ENCODE data around the gene DHRS3. TPM values are rescaled to one million over a fixed set of nuclear protein-coding genes. Genes with fewer than 3 reads are reported as not detected.

DHRS3 gene
- total and polyA plus RNA-seq, 10 of the 15 experiments (the other 5 are each of a cell fraction or from before 2014, with no cell fraction given) = 0.23 to 29.7 (median 1.2) TPM

GRCh38 chr1:12610305-12610935, 7.6 kb downstream of the DHRS3 start:
- no peaks in the 10 kb centered on the region for H3K36me3 ChIP-seq (ENCODE audit: control insufficient read depth in 2 of 2, insufficient read depth in 2 of 2, low read length in 1 of 2)
- H3K4me1 ChIP-seq (ENCODE audit: control insufficient read depth, insufficient read depth, low read length) = no peaks in the 10 kb centered on the region
- peaks cover 1% of the 10 kb centered on the region; the same call in 2 of the 3 replicates for H3K9me3 ChIP-seq (replicated peaks; ENCODE audit: control insufficient read depth, insufficient read depth, low read length)
- no peaks in the 10 kb centered on the region; the same call in 1 of the 2 replicates for H4K20me1 ChIP-seq (ENCODE audit: control insufficient read depth, insufficient read depth)
- no peak for ATAC-seq
- TF ChIP-seq NRF1 (conservative IDR thresholded peaks at IDR 0.05; ENCODE audit: low read depth, low read length) = no peak
- TF ChIP-seq NR2C1 (IDR thresholded peaks at IDR 0.05) = no peak
- no peak for TF ChIP-seq ZNF687 (IDR thresholded peaks at IDR 0.05)
- no peak for TF ChIP-seq ZNF384 (IDR thresholded peaks at IDR 0.05; ENCODE audit: borderline replicate concordance, low read depth, low read length)
- no peak for TF ChIP-seq WRNIP1 (IDR thresholded peaks at IDR 0.05; ENCODE audit: borderline replicate concordance, low read depth, low read length)
- ChIA-PET RAD21 (ENCODE audit: unreplicated experiment) (interaction anchor here (1.7 kb wide), 1 partner anchor 15 kb away, joined by 4 read pairs; no protein-coding TSS in a partner anchor), POLR2A (no interaction called here), CTCF (no interaction called here), SMC1A (ENCODE audit: uncharacterized antibody, unreplicated experiment) (no interaction called here)
- no TSS peak for BruUV-seq (replicated peaks)
- WGBS (ENCODE audit: insufficient coverage, insufficient replicate concordance, low lambda C conversion rate, missing lambda C conversion rate) = 35% methylated on average over 7 of the region's 7 CpGs
- no peak overlapping the region for H3K9ac ChIP-seq (ENCODE audit: control insufficient read depth, insufficient read depth, low read length)
- DNase-seq (ENCODE audit: low read depth, low spot score) = no peak
- FAIRE-seq = no peak
- in situ Hi-C loops (cut with MboI) = no loop called here
- no peak overlapping the region for H3K27ac ChIP-seq (ENCODE audit: control insufficient read depth, insufficient read depth)
- H3K4me3 ChIP-seq = no peak overlapping the region
- H3K4me2 ChIP-seq (ENCODE audit: control insufficient read depth, insufficient read depth) = no peak overlapping the region
- no peaks in the 10 kb centered on the region; a peak in 2 of 4 replicates for H3K27me3 ChIP-seq (replicated peaks in 1 of 2; ENCODE audit: control insufficient read depth in 2 of 2, insufficient read depth in 2 of 2, low read length in 1 of 2)
- no peaks in the 10 kb centered on the region for H3K79me2 ChIP-seq (ENCODE audit: control insufficient read depth, insufficient read depth, low read length)
- H2AFZ ChIP-seq (ENCODE audit: control insufficient read depth, low read depth, low read length) = no peak overlapping the region
- intact Hi-C loops (cut with micrococcal nuclease; ENCODE audit: unreplicated experiment) = no loop called here
